SJSA1 (cell line): ENCODE measurements around the gene ADAM17. TPM values are rescaled to one million over a fixed set of nuclear protein-coding genes. Genes with fewer than 3 reads are reported as not detected.

Experiments
- total RNA-seq: library from RNA; depleted of rRNA; stranded (reverse); fragments of >200 nt; shearing (Covaris generic); gene quantifications from 2 replicates; pipeline ENCODE4 v1.2.3, GENCODE V29; 2014; rRNA removed

The ADAM17 gene
- total RNA-seq, 1 experiment from 2014 or later: 20.5 TPM

Other genes starting within 250 kb of the ADAM17 start
- gene ITGB1BP1, start 132.3 kb downstream of the ADAM17 start, total RNA-seq: 64.4 and 70.1 TPM in 2 replicates
- gene CPSF3, start 132.2 kb downstream of the ADAM17 start, total RNA-seq: 52.6 and 120 TPM in 2 replicates
- gene IAH1, start 81.3 kb downstream of the ADAM17 start, total RNA-seq: 89.3 and 121 TPM in 2 replicates
- gene YWHAQ, start 75.2 kb upstream of the ADAM17 start, total RNA-seq: 369 and 491 TPM in 2 replicates